ENCODE data around the gene UNKL.
A peak's percentile ranks its signal among the peaks of the same experiment; 100 is the strongest.

UNKL gene

GRCh38 chr16:1451702-1452392, 37.3 kb upstream of the UNKL start:
- H3K27ac ChIP-seq = 0 out of 2 replicates have a peak overlapping the region, but pooled peaks have one; percentile 5
- CTCF ChIA-PET = interaction anchor here (0.6 to 0.7 kb wide), 2 partner anchors 64 to 272 kb away, joined by 3 read pairs; no protein-coding TSS in a partner anchor
- no peak for DNase-seq (ENCODE audit: low spot score)
- TF ChIP-seq, protein P1, sequence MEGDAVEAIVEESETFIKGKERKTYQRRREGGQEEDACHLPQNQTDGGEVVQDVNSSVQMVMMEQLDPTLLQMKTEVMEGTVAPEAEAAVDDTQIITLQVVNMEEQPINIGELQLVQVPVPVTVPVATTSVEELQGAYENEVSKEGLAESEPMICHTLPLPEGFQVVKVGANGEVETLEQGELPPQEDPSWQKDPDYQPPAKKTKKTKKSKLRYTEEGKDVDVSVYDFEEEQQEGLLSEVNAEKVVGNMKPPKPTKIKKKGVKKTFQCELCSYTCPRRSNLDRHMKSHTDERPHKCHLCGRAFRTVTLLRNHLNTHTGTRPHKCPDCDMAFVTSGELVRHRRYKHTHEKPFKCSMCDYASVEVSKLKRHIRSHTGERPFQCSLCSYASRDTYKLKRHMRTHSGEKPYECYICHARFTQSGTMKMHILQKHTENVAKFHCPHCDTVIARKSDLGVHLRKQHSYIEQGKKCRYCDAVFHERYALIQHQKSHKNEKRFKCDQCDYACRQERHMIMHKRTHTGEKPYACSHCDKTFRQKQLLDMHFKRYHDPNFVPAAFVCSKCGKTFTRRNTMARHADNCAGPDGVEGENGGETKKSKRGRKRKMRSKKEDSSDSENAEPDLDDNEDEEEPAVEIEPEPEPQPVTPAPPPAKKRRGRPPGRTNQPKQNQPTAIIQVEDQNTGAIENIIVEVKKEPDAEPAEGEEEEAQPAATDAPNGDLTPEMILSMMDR (conservative IDR thresholded peaks at IDR 0.05; ENCODE audit: low read depth) = no peak
- POLR2A ChIA-PET (ENCODE audit: low non-redundant PET) = no interaction called here

DNA sequence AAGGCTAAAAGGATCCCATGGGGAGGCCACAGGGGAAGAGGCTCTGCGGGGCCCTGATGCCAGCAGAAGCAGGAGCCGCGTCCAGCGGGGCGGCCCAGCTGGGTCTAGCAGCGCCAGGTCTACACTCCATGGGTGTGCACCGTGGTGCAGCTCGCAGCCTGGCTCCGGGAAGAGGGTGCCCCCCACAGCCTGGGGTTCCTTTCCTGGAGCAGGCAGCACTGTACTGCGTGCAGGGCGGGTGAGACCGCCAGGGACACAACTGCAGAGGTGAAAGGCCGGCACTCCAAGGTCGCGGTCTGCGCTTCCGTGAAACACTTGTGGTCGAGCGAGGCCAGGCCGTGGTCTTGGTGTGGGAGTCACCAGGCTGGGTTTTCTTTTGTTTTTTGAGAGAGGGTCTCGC, 36.3 kb upstream of the UNKL start:
- ChIA-PET CTCF (no interaction called here), POLR2A (ENCODE audit: low non-redundant PET) (no interaction called here)
- TF ChIP-seq, protein P1 (conservative IDR thresholded peaks at IDR 0.05; ENCODE audit: low read depth) = no peak
- 0 out of 2 replicates have a peak overlapping the region, but pooled peaks have one; percentile 5 for H3K27ac ChIP-seq
- DNase-seq (ENCODE audit: low spot score) = no peak

DNA sequence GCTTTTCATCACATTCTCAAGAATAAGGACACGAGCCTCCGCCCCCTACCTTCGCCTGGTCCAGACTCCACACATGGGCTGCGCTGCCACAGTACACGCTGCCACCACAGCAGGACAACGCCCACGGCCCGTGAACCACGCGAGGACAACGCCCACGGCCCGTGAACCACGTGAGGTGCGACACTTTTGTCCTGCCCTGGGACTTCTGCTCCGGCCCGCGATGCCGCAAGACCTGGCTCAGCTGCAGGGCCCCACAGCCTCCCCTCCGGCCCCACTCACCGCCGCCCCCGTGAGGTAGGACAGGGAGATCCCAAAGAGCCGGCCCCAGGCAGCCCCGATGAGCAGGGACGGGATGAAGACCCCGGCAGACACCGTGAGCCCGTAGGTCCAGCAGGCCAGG, 35.7 kb upstream of the UNKL start:
- peak overlapping the region; percentile 5; the same call in 1 of the 2 replicates for H3K27ac ChIP-seq
- DNase-seq (ENCODE audit: low spot score) = no peak
- POLR2A ChIA-PET (ENCODE audit: low non-redundant PET) = no interaction called here

GRCh38 chr16:1449201-1449788, 34.8 kb upstream of the UNKL start:
- no peak for DNase-seq (ENCODE audit: low spot score)
- POLR2A ChIA-PET (ENCODE audit: low non-redundant PET) = no interaction called here
- TF ChIP-seq, protein P1 (conservative IDR thresholded peaks at IDR 0.05; ENCODE audit: low read depth) = no peak
- CTCF ChIA-PET = no interaction called here
- peak overlapping the region; percentile 5; the same call in 1 of the 2 replicates for H3K27ac ChIP-seq

More for the DNA sequence above, 35.7 kb upstream of the UNKL start:
- TF ChIP-seq, protein P1 (conservative IDR thresholded peaks at IDR 0.05; ENCODE audit: low read depth) = no peak
- CTCF ChIA-PET = no interaction called here

DNA sequence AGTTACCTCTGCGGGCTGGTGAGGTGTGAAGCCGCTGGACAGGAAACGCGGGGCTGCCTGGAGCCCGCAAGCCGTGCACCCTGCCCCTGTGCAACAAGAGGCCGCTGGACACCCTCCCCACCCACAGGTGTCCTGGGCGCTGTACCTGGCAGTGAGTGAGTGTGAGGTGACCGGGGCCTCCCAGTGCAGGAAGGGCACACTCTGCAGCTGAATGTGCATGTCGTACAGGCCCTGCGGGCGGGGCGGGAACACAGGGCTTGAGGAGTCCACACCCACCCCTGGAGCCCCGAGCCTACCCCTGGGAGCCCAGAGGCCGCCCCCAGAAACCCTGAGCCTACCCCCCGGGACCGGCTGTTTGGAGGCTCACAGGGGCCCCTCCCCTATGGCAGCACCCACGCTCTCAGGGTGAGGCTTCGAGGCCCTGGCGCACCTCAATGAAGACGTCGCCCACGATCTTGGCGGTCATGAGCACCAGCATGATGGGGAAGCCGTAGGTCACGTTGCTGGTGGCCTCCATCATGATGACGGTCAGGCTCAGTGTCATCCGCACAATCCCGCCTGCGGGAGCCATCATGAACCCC, 34.1 kb upstream of the UNKL start:
- CTCF ChIA-PET = no interaction called here
- TF ChIP-seq, protein P1 (conservative IDR thresholded peaks at IDR 0.05; ENCODE audit: low read depth) = no peak
- H3K27ac ChIP-seq = no peak overlapping the region
- DNase-seq (ENCODE audit: low spot score) = no peak
- POLR2A ChIA-PET (ENCODE audit: low non-redundant PET) = no interaction called here

- no peak for DNase-seq (ENCODE audit: low spot score)
- TF ChIP-seq, protein P1 (conservative IDR thresholded peaks at IDR 0.05; ENCODE audit: low read depth) = no peak
- no peak overlapping the region for H3K27ac ChIP-seq
- ChIA-PET CTCF (no interaction called here), POLR2A (ENCODE audit: low non-redundant PET) (no interaction called here)
Measured at GRCh38 chr16:1447965-1448364, 33.5 kb upstream of the UNKL start.
